PC-3 (cell line): ENCODE measurements around the gene PAN3. TPM values are rescaled to one million over a fixed set of nuclear protein-coding genes. Genes with fewer than 3 reads are reported as not detected.

Source experiments
- ATAC-seq: fragments of 200-7000 bp; cut with Tn5 transposase; 2 replicates; pipeline ENCODE4 v1.9.1; 2020; ENCODE audit warnings: mild to moderate bottlenecking, moderate library complexity
- BruUV-seq: library from RNA; stranded (reverse); fragments of 400-500 nt; replicated peaks from 2 replicates; lab custom pipeline; 2021; lab: Mats Ljungman, UMichigan
- CTCF ChIA-PET: fragments of 300-600 bp; sonication (Branson Sonifier 250); formaldehyde crosslinking; loops from one replicate; lab custom pipeline; 2022; ENCODE audit warnings: antibody characterized with exemption; lab: Charles Lee
- POLR2A ChIA-PET: fragments of 300-600 bp; sonication (Branson Sonifier 250); formaldehyde crosslinking; loops from one replicate; lab custom pipeline; 2022; ENCODE audit warnings: antibody characterized with exemption; ENCODE audit not compliant: unreplicated experiment; lab: Charles Lee
- DNase-seq: peaks from one replicate; pipeline ENCODE4 v3.0.0-alpha.2; 2015
- H2AFZ ChIP-seq: fragments of 300-600 bp; sonication (generic); 2 replicates; pipeline ENCODE4 v1.6.0; 2016; ENCODE audit warnings: antibody characterized with exemption, low read length
- H3F3A ChIP-seq: fragments of 300-600 bp; sonication (generic); one replicate; pipeline ENCODE4 v1.6.0; 2017; ENCODE audit warnings: antibody characterized with exemption, low read length, control low read depth, mild to moderate bottlenecking; ENCODE audit not compliant: unreplicated experiment
- H3K27ac ChIP-seq: fragments of 300-600 bp; sonication (generic); 2 replicates; pipeline ENCODE4 v1.5.1; 2016; ENCODE audit warnings: mild to moderate bottlenecking, low read length
- H3K27me3 ChIP-seq: fragments of 300-600 bp; sonication (generic); 2 replicates; pipeline ENCODE4 v1.6.1; 2016; ENCODE audit warnings: low read length, mixed read lengths
- H3K36me3 ChIP-seq: fragments of 300-600 bp; sonication (generic); 2 replicates; pipeline ENCODE4 v1.6.1; 2016; ENCODE audit warnings: low read depth, mixed run types, low read length, mixed read lengths
- H3K4me1 ChIP-seq: fragments of 300-600 bp; sonication (generic); 2 replicates; pipeline ENCODE4 v1.5.1; 2016; ENCODE audit warnings: low read length; ENCODE audit not compliant: insufficient read depth
- H3K4me2 ChIP-seq: fragments of 300-600 bp; sonication (generic); 2 replicates; pipeline ENCODE4 v1.6.0; 2016; ENCODE audit warnings: low read length
- H3K4me3 ChIP-seq: fragments of 300-600 bp; sonication (generic); 2 replicates; pipeline ENCODE4 v1.5.1; 2016; ENCODE audit warnings: mild to moderate bottlenecking, low read length, mixed read lengths
- H3K79me2 ChIP-seq: fragments of 300-600 bp; sonication (generic); 2 replicates; pipeline ENCODE4 v1.6.1; 2017; ENCODE audit warnings: low read length, mixed read lengths
- H3K9ac ChIP-seq: fragments of 300-600 bp; sonication (generic); 2 replicates; pipeline ENCODE4 v1.6.0; 2016; ENCODE audit warnings: mild to moderate bottlenecking, low read length
- H3K9me2 ChIP-seq: fragments of 300-600 bp; sonication (generic); replicated peaks from 2 replicates; pipeline ENCODE4 v1.6.1; 2016; ENCODE audit warnings: mixed run types, low read length, mixed read lengths
- H3K9me3 ChIP-seq: fragments of 300-600 bp; sonication (generic); 2 replicates; pipeline ENCODE4 v1.6.1; 2016; ENCODE audit warnings: low read length, mixed read lengths
- H4K20me1 ChIP-seq: fragments of 300-600 bp; sonication (generic); 2 replicates; pipeline ENCODE4 v1.6.1; 2016; ENCODE audit warnings: low read length, mixed read lengths
- EZH2 ChIP-seq: fragments of 300-600 bp; sonication (generic); IDR thresholded peaks from one replicate; pipeline ENCODE4 v1.6.1; 2017; ENCODE audit warnings: antibody characterized with exemption, mild to moderate bottlenecking, low read length; ENCODE audit not compliant: unreplicated experiment
- EZH2phosphoT487 ChIP-seq: fragments of 300-600 bp; sonication (generic); IDR thresholded peaks from 2 replicates; pipeline ENCODE4 v1.6.1; 2018; ENCODE audit warnings: mild to moderate bottlenecking, antibody characterized with exemption, low read length, borderline replicate concordance
- intact Hi-C: fragments of 100-400 bp; cut with micrococcal nuclease; formaldehyde crosslinking; loops from 2 replicates; pipeline ENCODE4 v1.9.0; 2023
- total RNA-seq: library from RNA; depleted of rRNA; stranded (reverse); fragments of >200 nt; gene quantifications from 2 replicates; pipeline ENCODE4 v1.2.3, GENCODE V29; 2014
- TF ChIP-seq, protein P1 (sequence below): fragments of 300-600 bp; sonication (generic); conservative IDR thresholded peaks from 2 replicates; pipeline ENCODE4 v1.5.1; 2017; ENCODE audit warnings: antibody characterized with exemption, low read depth, mild to moderate bottlenecking, low read length

PAN3 gene
- total RNA-seq, 1 experiment from 2014 or later = 14.6 TPM

DNA sequence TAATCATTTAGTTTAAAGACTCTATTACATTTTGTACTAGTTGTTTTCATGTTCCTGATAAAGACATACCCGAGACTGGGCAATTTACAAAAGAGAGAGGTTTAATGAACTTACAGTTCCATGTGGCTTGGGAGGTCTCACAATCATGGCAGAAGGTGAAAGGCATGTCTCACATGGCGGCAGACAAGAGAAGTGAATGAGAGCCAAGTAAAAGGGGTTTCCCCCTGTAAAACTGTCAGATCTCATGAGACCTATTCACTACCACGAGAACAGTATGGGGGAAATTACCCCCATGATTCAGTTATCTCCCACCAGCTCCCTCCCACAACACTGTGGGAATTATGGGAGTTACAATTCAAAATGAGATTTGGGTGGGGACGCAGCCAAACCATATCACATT lies 129.2 kb downstream of the PAN3 start:
- no peaks in the 10 kb centered on the region for H3K79me2 ChIP-seq
- TF ChIP-seq EZH2 = no peak
- no peak for TF ChIP-seq EZH2phosphoT487
- TF ChIP-seq, protein P1, sequence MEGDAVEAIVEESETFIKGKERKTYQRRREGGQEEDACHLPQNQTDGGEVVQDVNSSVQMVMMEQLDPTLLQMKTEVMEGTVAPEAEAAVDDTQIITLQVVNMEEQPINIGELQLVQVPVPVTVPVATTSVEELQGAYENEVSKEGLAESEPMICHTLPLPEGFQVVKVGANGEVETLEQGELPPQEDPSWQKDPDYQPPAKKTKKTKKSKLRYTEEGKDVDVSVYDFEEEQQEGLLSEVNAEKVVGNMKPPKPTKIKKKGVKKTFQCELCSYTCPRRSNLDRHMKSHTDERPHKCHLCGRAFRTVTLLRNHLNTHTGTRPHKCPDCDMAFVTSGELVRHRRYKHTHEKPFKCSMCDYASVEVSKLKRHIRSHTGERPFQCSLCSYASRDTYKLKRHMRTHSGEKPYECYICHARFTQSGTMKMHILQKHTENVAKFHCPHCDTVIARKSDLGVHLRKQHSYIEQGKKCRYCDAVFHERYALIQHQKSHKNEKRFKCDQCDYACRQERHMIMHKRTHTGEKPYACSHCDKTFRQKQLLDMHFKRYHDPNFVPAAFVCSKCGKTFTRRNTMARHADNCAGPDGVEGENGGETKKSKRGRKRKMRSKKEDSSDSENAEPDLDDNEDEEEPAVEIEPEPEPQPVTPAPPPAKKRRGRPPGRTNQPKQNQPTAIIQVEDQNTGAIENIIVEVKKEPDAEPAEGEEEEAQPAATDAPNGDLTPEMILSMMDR = no peak
- no peaks in the 10 kb centered on the region for H4K20me1 ChIP-seq
- intact Hi-C loops = no loop called here
- ATAC-seq (no peak), DNase-seq (no peak)
- BruUV-seq = no TSS peak
- H3K4me2 ChIP-seq = no peak overlapping the region
- H3K36me3 ChIP-seq = peaks cover 8% of the 10 kb centered on the region; the same call in 1 of the 2 replicates
- ChIA-PET CTCF (no interaction called here), POLR2A (no interaction called here)
- no peak overlapping the region for H3K27ac ChIP-seq
- H3K9me3 ChIP-seq = no peaks in the 10 kb centered on the region
- H3K4me3 ChIP-seq = no peak overlapping the region
- H3K27me3 ChIP-seq = no peaks in the 10 kb centered on the region
- no peaks in the 10 kb centered on the region for H3K4me1 ChIP-seq
- no peaks in the 10 kb centered on the region for H3F3A ChIP-seq
- no peaks in the 10 kb centered on the region for H3K9me2 ChIP-seq
- no peak overlapping the region for H3K9ac ChIP-seq
- H2AFZ ChIP-seq = no peak overlapping the region

DNA sequence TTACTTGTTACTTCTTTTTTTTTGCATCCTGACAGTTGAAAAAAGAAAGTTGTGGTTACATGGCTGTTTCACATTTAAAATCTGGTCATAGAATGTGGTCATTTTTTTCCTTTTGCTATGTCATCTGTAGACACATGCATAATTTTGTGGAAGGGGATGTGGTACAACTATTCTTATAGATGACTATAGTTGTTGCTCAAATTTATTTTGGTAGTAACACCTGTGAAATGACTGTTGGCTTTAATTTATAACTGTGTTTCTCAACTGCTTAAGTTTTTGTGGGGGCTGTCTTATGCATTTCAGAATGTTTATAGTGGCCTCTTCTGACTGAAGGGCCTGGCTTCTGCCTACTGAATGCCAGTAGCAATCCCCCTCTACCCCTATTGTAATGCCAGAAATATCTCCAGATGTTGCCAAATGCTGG lies 130.5 kb downstream of the PAN3 start:
- Histone ChIP-seq H2AFZ (no peak overlapping the region), H3K9ac (no peak overlapping the region), H3K4me2 (no peak overlapping the region), H3K9me2 (no peaks in the 10 kb centered on the region), H3K79me2 (no peaks in the 10 kb centered on the region), H3K27me3 (no peaks in the 10 kb centered on the region), H4K20me1 (no peaks in the 10 kb centered on the region), H3F3A (no peaks in the 10 kb centered on the region), H3K9me3 (no peaks in the 10 kb centered on the region), H3K4me1 (no peaks in the 10 kb centered on the region), H3K4me3 (no peak overlapping the region), H3K36me3 (peaks cover 8% of the 10 kb centered on the region; the same call in 1 of the 2 replicates), H3K27ac (no peak overlapping the region)
- POLR2A ChIA-PET = no interaction called here
- no peak for ATAC-seq
- no TSS peak for BruUV-seq
- intact Hi-C loops = no loop called here
- DNase-seq = no peak
- no peak for TF ChIP-seq EZH2phosphoT487
- TF ChIP-seq EZH2 = no peak
- TF ChIP-seq, protein P1 = no peak
- CTCF ChIA-PET = no interaction called here

DNA sequence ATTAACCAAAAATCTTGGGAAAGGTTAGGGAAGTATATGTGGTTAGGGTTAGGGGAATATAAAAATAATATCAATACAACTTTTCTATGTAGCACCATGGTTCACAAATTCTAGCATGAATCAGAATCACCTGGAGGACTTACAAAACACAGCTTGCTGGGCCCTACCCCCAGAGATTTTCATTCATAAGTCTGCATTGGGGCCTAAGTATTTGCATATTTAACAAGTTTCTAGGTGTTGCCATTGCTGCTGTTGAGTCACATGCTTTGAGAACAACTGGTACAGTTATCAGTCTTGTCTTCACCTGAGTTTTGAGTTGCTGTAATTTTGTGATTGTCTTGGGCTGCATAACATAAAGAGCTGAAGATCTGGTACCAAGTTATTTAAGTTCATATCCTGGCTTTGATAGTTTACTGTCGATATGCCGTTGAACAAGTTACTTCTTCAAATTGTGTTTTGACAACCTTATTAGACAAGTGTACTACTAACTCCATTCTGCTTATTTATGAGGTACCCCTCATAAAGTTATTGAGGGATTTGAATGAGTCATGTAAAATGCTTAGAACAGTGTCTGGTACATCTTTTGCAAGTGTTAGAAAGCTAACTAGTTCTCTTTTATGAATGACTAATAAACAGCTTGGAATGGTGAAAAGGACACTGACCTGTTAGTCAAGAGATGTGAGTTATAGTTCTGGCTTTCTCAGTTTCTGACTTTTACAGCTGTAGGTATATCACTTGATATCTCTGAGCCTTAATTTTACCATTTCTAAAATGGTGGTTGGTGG lies 132.9 kb downstream of the PAN3 start:
- H3K79me2 ChIP-seq = no peaks in the 10 kb centered on the region
- peaks cover 13% of the 10 kb centered on the region; the same call in 1 of the 2 replicates for H3K36me3 ChIP-seq
- intact Hi-C loops = no loop called here
- H3K27ac ChIP-seq = no peak overlapping the region
- ChIA-PET POLR2A (no interaction called here), CTCF (no interaction called here)
- H3K4me3 ChIP-seq = no peak overlapping the region
- TF ChIP-seq, protein P1 = no peak
- TF ChIP-seq EZH2 (no peak), EZH2phosphoT487 (no peak)
- BruUV-seq = no TSS peak
- H3K27me3 ChIP-seq = no peaks in the 10 kb centered on the region
- H4K20me1 ChIP-seq = no peaks in the 10 kb centered on the region
- no peak overlapping the region for H3K9ac ChIP-seq
- no peaks in the 10 kb centered on the region for H3K9me3 ChIP-seq
- no peaks in the 10 kb centered on the region for H3F3A ChIP-seq
- no peak for ATAC-seq
- DNase-seq = no peak
- H2AFZ ChIP-seq = no peak overlapping the region
- H3K4me2 ChIP-seq = no peak overlapping the region
- H3K9me2 ChIP-seq = no peaks in the 10 kb centered on the region
- H3K4me1 ChIP-seq = no peaks in the 10 kb centered on the region
